Osteocyte (in vitro differentiated cells): Measurements from ENCODE around the gene PLXNA2. TPM values are rescaled to one million over a fixed set of nuclear protein-coding genes. Genes with fewer than 3 reads are reported as not detected.

ENCODE experiments used
- DNase-seq: peaks from one replicate; pipeline ENCODE4 v3.0.0; 2021; ENCODE audit warnings: mixed read lengths; ENCODE audit not compliant: unreplicated experiment; ENCODE audit errors: extremely low spot score
- H3K27ac Mint-ChIP-seq: one replicate; pipeline ENCODE4 v1.8.0; 2021; ENCODE audit warnings: mild to moderate bottlenecking, mixed read lengths; ENCODE audit not compliant: unreplicated experiment
- H3K27me3 Mint-ChIP-seq: one replicate; pipeline ENCODE4 v1.8.0; 2021; ENCODE audit warnings: mixed read lengths; ENCODE audit not compliant: unreplicated experiment
- H3K36me3 Mint-ChIP-seq: one replicate; pipeline ENCODE4 v1.8.0; 2021; ENCODE audit warnings: mixed read lengths; ENCODE audit not compliant: unreplicated experiment
- H3K4me1 Mint-ChIP-seq: one replicate; pipeline ENCODE4 v1.8.0; 2021; ENCODE audit warnings: mixed read lengths; ENCODE audit not compliant: unreplicated experiment
- H3K4me3 Mint-ChIP-seq: one replicate; pipeline ENCODE4 v1.8.0; 2021; ENCODE audit warnings: mild to moderate bottlenecking, moderate library complexity, mixed read lengths; ENCODE audit not compliant: unreplicated experiment
- H3K9me3 Mint-ChIP-seq: one replicate; pipeline ENCODE4 v1.8.0; 2021; ENCODE audit warnings: mixed read lengths; ENCODE audit not compliant: unreplicated experiment
- total RNA-seq: library from RNA; stranded (reverse); gene quantifications from 2 replicates; pipeline ENCODE4 v1.2.1, GENCODE V29; 2021
- TF ChIP-seq, protein P1 (sequence below): fragments of 200-600 bp; sonication (generic); IDR thresholded peaks from 2 replicates; pipeline ENCODE4 v1.5.0; 2021; ENCODE audit warnings: antibody characterized with exemption, mild to moderate bottlenecking, moderate library complexity

The PLXNA2 gene
- total RNA-seq, 1 donor from 2014 or later: 19.5 TPM

DNA sequence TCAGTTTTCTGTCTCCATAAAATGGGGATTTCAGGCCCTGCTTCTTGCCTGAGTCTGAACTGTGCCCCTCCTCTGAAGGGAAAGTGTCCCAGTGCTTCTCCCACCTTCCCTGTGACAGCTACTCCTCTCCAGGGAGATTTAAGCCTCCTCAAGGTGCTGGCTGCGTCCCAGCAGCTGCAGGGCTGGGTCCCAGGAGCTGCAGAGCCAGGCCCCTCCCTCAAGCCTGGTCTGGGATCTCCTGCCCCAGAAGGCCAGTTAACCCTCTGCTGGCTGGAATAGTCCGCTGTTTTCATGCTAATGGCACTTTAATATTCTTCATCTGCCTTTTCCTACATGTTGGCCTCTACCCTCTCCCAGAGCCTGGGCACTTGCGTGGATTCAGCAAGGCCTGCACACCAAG lies 99.0 kb downstream of the PLXNA2 start:
- H3K27ac Mint-ChIP-seq: no peak overlapping the region
- TF ChIP-seq, protein P1, sequence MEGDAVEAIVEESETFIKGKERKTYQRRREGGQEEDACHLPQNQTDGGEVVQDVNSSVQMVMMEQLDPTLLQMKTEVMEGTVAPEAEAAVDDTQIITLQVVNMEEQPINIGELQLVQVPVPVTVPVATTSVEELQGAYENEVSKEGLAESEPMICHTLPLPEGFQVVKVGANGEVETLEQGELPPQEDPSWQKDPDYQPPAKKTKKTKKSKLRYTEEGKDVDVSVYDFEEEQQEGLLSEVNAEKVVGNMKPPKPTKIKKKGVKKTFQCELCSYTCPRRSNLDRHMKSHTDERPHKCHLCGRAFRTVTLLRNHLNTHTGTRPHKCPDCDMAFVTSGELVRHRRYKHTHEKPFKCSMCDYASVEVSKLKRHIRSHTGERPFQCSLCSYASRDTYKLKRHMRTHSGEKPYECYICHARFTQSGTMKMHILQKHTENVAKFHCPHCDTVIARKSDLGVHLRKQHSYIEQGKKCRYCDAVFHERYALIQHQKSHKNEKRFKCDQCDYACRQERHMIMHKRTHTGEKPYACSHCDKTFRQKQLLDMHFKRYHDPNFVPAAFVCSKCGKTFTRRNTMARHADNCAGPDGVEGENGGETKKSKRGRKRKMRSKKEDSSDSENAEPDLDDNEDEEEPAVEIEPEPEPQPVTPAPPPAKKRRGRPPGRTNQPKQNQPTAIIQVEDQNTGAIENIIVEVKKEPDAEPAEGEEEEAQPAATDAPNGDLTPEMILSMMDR: no peak
- H3K36me3 Mint-ChIP-seq: peaks cover 4% of the 10 kb centered on the region
- no peak for DNase-seq
- no peaks in the 10 kb centered on the region for H3K27me3 Mint-ChIP-seq
- H3K4me3 Mint-ChIP-seq: no peak overlapping the region
- H3K4me1 Mint-ChIP-seq: peaks cover 4% of the 10 kb centered on the region
- H3K9me3 Mint-ChIP-seq: no peaks in the 10 kb centered on the region

DNA sequence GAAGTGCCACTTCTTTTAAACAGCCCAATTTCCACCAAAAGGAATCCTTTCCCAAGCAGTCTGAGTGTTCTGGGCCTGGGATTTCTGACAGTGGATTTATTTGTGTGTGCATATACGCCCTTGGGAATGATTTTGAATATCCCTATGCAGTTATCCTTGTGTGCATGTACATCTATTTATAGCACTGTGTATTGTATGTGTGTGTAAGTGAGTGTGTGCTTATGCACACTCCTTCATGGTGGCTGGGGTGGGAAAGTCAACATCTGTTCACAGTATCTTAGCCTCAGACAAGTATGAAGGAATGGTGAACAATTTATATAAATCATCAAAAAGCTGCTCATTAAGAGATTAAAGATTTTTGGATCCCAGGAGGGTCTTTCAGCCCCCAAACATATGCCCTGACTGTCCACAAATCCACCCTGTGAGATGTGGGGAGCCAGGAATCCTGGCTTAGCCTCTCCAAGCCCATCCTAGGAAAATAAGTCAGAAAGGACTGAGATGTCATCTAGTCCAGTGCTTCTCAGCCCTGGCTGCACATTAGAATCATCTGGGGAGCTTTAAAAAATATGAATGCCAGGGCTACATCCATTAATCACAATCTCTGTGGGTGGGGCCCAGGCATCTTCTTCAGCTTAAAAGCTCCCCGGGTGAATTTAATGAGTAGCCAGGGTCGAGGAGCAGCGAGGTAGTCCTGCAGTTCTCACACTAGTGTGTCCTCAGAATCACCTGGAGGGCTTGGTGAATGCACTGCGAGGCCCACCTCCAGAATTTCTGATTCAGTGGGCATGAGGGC lies 101.4 kb downstream of the PLXNA2 start:
- TF ChIP-seq, protein P1: no peak
- no peaks in the 10 kb centered on the region for H3K9me3 Mint-ChIP-seq
- peaks cover 4% of the 10 kb centered on the region for H3K4me1 Mint-ChIP-seq
- H3K27ac Mint-ChIP-seq: no peak overlapping the region
- H3K4me3 Mint-ChIP-seq: no peak overlapping the region
- H3K27me3 Mint-ChIP-seq: no peaks in the 10 kb centered on the region
- peaks cover 5% of the 10 kb centered on the region for H3K36me3 Mint-ChIP-seq
- DNase-seq: no peak

DNA sequence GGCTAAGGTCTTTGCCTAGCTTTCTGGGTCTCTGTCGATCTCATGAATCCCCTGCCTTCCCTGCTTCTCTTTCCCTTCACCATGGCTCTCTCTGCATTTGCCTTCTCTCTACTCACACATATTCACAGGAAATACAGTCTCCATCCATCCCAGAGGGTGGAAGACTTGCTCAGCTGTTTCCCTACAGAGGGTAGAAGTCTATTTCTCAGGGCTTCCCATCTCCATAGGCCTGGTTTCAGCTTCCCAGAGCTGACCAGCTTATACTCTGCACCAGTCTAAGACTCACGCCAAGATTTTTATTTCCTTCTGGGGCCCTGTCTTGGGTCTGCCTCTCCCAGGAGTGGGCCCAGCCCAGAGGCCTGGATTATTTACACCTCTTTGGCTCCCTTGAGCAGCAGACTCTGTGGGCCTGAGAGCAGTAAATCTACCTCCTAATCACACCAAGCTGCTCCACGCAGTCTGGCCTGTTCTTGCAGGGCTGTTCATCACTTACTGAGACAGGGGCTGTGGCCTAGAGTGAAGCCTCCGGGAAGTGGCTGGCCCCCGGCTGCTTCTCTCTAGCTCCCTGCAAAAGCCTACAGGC lies 102.5 kb downstream of the PLXNA2 start:
- no peak for DNase-seq
- Mint-ChIP-seq H3K9me3 (no peaks in the 10 kb centered on the region), H3K4me1 (peaks cover 12% of the 10 kb centered on the region), H3K27ac (no peak overlapping the region), H3K4me3 (no peak overlapping the region), H3K36me3 (peaks cover 5% of the 10 kb centered on the region), H3K27me3 (no peaks in the 10 kb centered on the region)
- TF ChIP-seq, protein P1: no peak

DNA sequence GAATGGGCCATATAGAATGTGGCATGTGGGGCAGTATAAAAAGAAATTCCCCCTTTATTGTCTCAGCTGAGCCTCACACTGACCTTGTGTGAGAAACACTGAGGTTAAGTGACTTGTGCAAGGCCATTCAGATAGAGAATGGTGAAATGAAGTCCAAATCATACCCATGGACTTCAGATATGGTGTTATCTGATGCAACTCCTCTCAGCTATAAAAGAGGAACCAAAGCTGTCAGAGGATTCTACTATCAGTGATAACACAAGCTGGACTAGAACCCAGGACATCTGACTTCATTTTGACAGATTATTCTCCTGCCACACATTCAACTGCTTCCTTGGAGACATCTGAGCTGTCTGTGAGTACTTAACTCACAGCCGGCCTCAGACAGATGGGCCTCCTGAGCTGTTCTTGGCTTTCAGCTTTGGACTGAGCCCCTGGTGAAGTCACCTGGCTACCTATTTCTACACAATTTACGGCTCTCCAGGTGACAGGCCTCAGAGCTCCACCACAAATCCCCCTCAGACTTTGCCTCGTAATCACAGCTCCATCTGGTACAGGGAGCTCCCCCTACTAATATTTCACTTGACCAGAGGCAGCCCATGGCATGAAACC lies 104.6 kb downstream of the PLXNA2 start:
- Mint-ChIP-seq H3K36me3 (peaks cover 5% of the 10 kb centered on the region), H3K4me1 (peaks cover 30% of the 10 kb centered on the region)
- DNase-seq: no peak

More for the DNA sequence above, 104.6 kb downstream of the PLXNA2 start:
- Mint-ChIP-seq H3K27me3 (no peaks in the 10 kb centered on the region), H3K4me3 (no peak overlapping the region), H3K9me3 (no peaks in the 10 kb centered on the region), H3K27ac (no peak overlapping the region)
- TF ChIP-seq, protein P1: no peak
